AG04450 (cell line): Measurements from ENCODE around the gene LRRC10B. TPM values are rescaled to one million over a fixed set of nuclear protein-coding genes. Genes with fewer than 3 reads are reported as not detected.

Experiments
- CTCF ChIA-PET: fragments of 300-600, 350-600 bp; formaldehyde crosslinking; extraction: SDS; loops from one replicate; lab custom pipeline; 2022; ENCODE audit warnings: antibody characterized with exemption, inconsistent platforms; lab: Charles Lee
- POLR2A ChIA-PET: fragments of 350-600 bp; formaldehyde crosslinking; extraction: SDS; loops from one replicate; lab custom pipeline; 2021; ENCODE audit warnings: antibody characterized with exemption, inconsistent platforms; lab: Yijun Ruan, JAX
- DNase-seq: peaks from one replicate; pipeline ENCODE4 v3.0.0-alpha.2; 2011; ENCODE audit warnings: low read depth, low spot score
- H3K27ac ChIP-seq: one replicate; pipeline ENCODE4 v1.5.1; 2012; ENCODE audit warnings: low read depth, low read length, control low read depth
- H3K27me3 ChIP-seq: one replicate; pipeline ENCODE4 v1.6.0; 2012; ENCODE audit warnings: low read length; ENCODE audit not compliant: control insufficient read depth, insufficient read depth
- H3K4me3 ChIP-seq: 2 replicates; pipeline ENCODE4 v1.5.1; 2011; ENCODE audit warnings: mild to moderate bottlenecking, low read depth, low read length, control low read depth
- H3K9me3 ChIP-seq: 2 replicates; pipeline ENCODE4 v1.5.1; 2012; ENCODE audit warnings: low read length; ENCODE audit not compliant: control insufficient read depth, insufficient read depth
- CTCF ChIP-seq: IDR thresholded peaks from 2 replicates; pipeline ENCODE4 v1.5.1; 2011; ENCODE audit warnings: low read depth, low read length, control low read depth, inconsistent platforms
- polyA plus RNA-seq: library from polyadenylated mRNA; depleted of rRNA; stranded (reverse); fragments of >200 nt; gene quantifications from 2 replicates; pipeline ENCODE4 v1.2.3, GENCODE V29; 2011

The LRRC10B gene
- polyA plus RNA-seq, 1 experiment = not detected

GRCh38 chr11:61534933-61535839 is 26.6 kb downstream of the LRRC10B start:
- Histone ChIP-seq H3K9me3 (no peaks in the 10 kb centered on the region; the same call in 1 of the 2 replicates), H3K27ac (no peak overlapping the region), H3K27me3 (peaks cover 66% of the 10 kb centered on the region), H3K4me3 (no peak overlapping the region)
- DNase-seq = no peak
- ChIA-PET POLR2A (no interaction called here), CTCF (no interaction called here)
- TF ChIP-seq CTCF = no peak

GRCh38 chr11:61535998-61536675 is 27.6 kb downstream of the LRRC10B start:
- H3K4me3 ChIP-seq = no peak overlapping the region
- peaks cover 66% of the 10 kb centered on the region for H3K27me3 ChIP-seq
- no peak for DNase-seq
- no peak overlapping the region for H3K27ac ChIP-seq
- TF ChIP-seq CTCF = no peak
- H3K9me3 ChIP-seq = no peaks in the 10 kb centered on the region; the same call in 1 of the 2 replicates
- CTCF ChIA-PET = interaction anchor here (1.1 kb wide), 1 partner anchor 20 kb away, joined by 3 read pairs; no protein-coding TSS in a partner anchor
- POLR2A ChIA-PET = no interaction called here

DNA sequence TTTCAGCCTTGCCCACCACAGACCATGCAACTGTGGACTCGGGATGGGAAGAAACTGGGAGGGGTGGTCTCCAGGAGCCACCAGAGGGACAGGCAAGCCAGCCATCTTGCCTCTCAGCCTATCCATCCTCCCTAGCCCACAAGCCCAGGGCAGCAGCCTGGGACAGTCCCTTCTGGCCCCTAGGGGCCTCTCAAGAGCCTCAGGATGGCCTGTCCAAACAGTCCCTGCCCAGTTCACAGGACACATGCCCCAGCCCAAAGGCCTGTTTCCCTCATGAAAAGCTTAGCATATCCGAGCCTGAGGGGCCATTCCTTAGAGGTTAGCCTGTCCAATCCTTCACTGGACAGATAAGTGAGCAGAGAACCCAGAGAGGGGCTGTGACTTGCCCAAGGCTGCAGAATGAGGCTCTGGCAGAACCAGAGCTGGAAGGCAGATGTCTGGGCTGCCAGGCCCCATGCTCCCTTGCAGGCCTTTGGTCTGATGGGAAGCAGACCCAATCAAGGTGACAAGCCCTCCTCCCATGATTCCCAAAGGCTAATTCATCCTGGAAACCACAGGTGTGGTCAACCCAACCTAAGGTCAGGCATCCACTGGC is 28.2 kb downstream of the LRRC10B start:
- no peak for TF ChIP-seq CTCF
- H3K9me3 ChIP-seq = no peaks in the 10 kb centered on the region; the same call in 1 of the 2 replicates
- CTCF ChIA-PET = interaction anchor here (1.1 kb wide), 1 partner anchor 20 kb away, joined by 3 read pairs; no protein-coding TSS in a partner anchor
- no peak for DNase-seq
- no peak overlapping the region for H3K27ac ChIP-seq
- POLR2A ChIA-PET = no interaction called here
- peaks cover 63% of the 10 kb centered on the region for H3K27me3 ChIP-seq
- no peak overlapping the region for H3K4me3 ChIP-seq

GRCh38 chr11:61537326-61537725 is 28.8 kb downstream of the LRRC10B start:
- no peak for DNase-seq
- no peak for TF ChIP-seq CTCF
- H3K9me3 ChIP-seq = no peaks in the 10 kb centered on the region; the same call in 1 of the 2 replicates
- no peak overlapping the region for H3K27ac ChIP-seq
- H3K27me3 ChIP-seq = peaks cover 61% of the 10 kb centered on the region
- ChIA-PET POLR2A (no interaction called here), CTCF (interaction anchor here (1.1 kb wide), 1 partner anchor 21 kb away, joined by 3 read pairs; no protein-coding TSS in a partner anchor)
- no peak overlapping the region for H3K4me3 ChIP-seq
